Activated effector memory CD4-positive, alpha-beta T cell treated with anti-CD3 and anti-CD28 coated beads, Interleukin-2, amount 50 U/mL, for 16 hours (primary cell): ENCODE results near the gene ANKRD13C.
A peak's percentile ranks its signal among the peaks of the same experiment; 100 is the strongest.
"Not testable (repeated sequence)": the region's sequence is repeated elsewhere in the genome, so short reads cannot be mapped to it uniquely, and the experiment has no call there.

Experiments used
- DNase-seq: peaks from one replicate; pipeline ENCODE4 v3.0.0-alpha.2; 2020

ANKRD13C gene, protein sequence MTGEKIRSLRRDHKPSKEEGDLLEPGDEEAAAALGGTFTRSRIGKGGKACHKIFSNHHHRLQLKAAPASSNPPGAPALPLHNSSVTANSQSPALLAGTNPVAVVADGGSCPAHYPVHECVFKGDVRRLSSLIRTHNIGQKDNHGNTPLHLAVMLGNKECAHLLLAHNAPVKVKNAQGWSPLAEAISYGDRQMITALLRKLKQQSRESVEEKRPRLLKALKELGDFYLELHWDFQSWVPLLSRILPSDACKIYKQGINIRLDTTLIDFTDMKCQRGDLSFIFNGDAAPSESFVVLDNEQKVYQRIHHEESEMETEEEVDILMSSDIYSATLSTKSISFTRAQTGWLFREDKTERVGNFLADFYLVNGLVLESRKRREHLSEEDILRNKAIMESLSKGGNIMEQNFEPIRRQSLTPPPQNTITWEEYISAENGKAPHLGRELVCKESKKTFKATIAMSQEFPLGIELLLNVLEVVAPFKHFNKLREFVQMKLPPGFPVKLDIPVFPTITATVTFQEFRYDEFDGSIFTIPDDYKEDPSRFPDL

DNA sequence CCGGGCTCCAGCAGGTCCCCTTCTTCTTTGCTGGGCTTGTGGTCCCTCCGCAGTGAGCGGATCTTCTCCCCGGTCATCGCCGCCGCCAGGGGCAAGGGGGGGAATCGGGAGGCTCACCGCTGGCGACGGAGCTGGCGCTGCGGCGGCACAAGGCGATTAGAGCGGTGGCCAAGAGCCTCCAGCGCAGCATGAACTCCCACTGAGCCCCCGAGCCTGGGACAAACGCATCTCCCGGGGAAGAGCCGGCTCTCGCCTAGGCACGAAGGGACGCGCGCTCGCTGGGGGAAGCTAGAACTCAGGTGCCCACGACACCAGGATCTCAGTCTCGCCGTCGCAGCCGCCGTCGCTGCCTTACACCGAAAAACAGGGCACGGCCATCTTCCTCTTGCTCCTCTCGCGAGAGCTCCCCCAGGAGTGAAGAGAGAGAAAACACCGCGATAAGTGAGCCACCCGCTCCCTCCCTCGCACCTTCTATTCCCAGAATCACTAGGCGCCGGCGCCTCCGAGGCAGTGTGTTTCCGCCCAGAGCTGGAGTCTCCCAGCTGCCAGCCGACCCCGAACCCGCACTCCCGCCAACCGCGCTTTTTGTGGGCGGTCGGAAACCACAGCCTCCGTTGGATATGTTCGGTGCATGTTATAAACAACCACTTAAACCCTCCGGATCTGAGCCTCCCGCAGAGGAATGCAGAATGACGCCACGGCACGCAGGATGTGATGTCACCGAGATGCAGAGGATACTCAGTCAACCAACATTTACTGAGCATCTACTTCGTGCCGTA, at the start of gene ANKRD13C:
Gene ANKRD13C (minus strand): TSS at position 391 of the 779 bp plus-strand sequence. CDS start 314 bp downstream, at position 77.
- peak; percentile 95 for DNase-seq

DNA sequence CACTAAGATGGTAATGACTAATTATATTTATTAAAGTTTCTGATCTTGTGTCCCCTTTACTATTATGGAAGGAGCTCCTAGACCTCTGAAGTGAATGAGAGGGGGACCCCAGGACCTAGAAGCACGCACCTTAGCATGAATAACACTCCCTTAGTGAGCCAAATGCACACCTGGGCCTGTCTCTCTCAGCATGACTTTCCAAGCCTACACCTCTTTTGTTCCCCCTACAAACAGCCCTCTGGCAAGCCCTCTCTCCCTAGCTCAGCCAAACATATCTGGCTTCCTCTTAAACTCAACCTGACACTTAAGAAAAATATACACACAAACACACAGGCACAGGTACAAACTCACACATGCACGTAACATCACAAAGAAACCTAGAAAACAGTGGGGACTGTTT, 49.2 kb upstream of the ANKRD13C start:
- DNase-seq = no peak

- DNase-seq = no peak
These were observed 47.5 kb upstream of the ANKRD13C start for GRCh38 chr1:70401974-70402373.

DNA sequence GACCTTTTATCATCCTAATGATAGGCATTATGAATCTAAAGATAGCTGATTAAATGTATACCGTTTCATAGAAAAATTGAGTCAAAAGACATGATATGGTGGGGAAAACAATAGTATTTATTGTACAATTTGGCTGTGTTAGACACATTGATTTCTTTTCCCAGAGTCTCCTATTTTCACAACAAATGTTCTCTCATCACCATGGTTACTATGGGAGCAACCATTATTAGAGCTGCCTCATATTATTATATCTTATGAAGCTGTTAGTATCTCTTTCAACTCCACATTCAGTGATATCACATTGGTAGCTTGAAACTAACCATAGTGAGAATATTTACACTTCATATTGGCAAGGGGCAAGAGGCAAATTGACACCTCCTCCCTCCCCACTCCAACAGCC, 45.8 kb upstream of the ANKRD13C start:
- no peak for DNase-seq

GRCh38 chr1:70397013-70397412, 42.5 kb upstream of the ANKRD13C start:
- DNase-seq = no peak

DNA sequence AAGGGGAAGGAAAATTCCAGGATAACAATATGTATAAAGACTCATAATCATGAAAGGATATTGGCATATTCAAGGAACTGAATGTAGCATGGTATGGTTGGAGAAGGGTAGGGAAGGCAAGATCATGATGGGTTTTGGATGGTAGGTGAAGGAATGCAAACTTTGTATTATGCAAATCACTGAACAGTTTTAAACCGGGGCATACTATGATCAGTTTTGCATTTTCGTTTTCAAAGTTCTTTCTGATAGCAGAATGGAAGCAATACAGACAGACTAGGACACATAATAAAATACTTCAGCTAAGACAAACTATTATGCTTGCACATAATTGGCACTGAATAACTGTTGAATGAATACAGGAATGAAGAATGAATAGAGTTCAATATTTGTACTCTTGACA, 42.1 kb upstream of the ANKRD13C start:
- DNase-seq = no peak

DNA sequence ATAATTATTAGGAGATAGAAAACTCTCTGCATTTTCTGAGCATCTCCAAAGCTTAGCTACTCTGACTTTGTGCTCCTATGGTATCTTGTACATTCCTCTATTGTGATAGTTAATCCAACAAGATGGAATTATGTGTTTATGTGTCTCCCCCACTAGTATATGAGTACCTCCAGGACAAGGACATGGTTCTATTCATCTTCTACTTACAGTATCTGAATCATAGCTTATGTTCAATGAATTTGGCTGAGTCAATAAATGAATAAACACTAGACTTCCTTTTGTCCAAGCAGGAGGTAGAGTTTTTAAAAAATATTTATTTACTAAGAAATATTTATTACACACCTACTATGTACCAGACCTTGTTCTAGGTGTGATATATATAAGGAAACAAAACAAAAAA, 38.1 kb upstream of the ANKRD13C start:
- DNase-seq = no peak

DNA sequence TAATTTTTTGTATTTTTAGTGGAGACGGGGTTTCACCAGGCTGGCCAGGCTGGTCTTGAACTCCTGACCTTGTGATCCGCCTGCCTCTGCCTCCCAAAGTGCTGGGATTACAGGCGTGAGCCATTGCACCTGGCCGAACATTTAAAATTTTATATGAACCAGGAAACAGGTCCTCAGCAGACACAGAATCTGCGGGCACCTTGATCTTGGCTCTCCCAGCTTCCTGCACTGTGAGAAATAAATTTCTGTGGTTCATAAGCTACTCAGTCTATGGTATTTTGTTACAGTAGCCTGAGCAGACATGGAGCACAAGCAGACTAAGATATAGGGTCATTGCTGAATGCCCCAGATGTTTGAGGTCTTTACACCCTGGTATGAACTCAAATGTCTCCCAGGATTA, 33.0 kb upstream of the ANKRD13C start:
- DNase-seq = no peak

DNA sequence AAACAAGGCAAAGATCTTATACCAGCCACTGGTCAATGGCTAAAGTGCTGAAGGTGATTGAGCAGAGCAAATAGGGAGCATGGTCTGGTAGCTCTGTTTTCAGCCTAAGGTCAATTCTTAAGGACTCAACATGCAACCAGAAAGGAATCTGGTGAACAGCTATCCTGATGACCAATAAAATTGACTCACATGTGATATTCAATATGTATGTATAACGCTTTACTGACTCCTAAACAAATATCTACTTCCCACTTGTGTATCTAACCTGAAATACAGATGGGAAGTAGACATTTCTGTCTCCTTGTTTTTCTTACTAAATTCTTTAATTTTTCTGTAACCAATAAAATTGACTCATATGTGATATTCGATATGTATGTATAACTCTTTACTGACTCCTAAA, 31.6 kb upstream of the ANKRD13C start:
- no peak for DNase-seq

DNA sequence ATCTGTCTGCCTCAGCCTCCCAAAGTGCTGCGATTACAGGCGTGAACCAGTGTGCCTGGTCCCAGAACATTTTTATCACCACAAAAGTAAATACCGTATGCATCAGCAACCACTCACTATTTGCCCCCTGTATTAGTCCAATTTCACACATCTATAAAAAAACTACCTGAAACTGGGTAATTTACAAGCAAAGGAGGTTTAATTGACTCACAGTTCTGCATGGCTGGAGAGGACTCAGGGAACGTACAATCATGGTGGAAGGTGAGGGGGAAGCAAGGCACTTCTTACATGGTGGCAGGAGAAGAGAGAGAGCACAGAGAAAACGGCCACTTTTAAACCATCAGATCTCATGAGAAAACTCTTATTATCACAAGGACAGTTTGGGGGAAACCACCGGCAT, 31.0 kb upstream of the ANKRD13C start:
- no peak for DNase-seq

GRCh38 chr1:70384542-70384941, 30.0 kb upstream of the ANKRD13C start:
- DNase-seq = no peak

- DNase-seq = no peak
These were observed 29.0 kb upstream of the ANKRD13C start for GRCh38 chr1:70383483-70383882.

DNA sequence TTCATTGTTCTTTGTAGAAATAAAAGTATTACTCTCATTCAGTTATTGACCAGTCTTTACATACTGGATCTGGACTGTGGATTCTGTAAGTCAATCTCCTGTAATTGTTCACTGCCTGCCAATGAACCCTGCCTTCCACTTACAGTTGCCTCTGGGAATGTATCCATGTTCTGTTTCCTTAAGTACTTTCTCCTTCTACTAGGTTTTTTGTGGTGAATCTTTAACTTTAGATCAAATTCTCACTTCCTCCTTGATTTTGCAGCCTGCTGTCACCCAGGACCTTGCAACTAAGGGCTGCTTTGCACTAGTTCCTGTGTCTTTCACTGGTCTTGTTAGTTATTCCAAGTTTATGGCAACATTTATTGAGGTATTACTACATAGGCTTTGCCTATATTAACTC, 28.2 kb upstream of the ANKRD13C start:
- no peak for DNase-seq

GRCh38 chr1:70376196-70376595, 21.7 kb upstream of the ANKRD13C start:
- no peak for DNase-seq

DNA sequence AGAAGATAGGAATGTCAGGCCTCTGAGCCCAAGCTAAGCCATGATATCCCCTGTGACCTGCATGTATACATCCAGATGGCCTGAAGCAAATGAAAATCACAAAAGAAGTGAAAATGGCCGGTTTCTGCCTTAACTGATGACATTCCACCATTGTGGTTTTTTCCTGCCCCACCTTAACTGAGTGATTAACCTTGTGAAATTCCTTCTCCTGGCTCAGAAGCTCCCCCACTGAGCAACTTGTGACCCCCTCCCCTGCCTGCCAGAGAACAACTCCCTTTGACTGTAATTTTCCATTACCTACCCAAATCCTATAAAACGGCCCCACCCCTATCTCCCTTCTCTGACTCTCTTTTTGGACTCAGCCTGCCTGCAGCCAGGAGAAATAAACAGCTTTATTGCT, 19.1 kb upstream of the ANKRD13C start:
- not testable (repeated sequence) for DNase-seq

GRCh38 chr1:70372426-70372825, 17.9 kb upstream of the ANKRD13C start:
- no peak for DNase-seq

- not testable (repeated sequence) for DNase-seq
These were observed 17.1 kb upstream of the ANKRD13C start for GRCh38 chr1:70371586-70371985.

DNA sequence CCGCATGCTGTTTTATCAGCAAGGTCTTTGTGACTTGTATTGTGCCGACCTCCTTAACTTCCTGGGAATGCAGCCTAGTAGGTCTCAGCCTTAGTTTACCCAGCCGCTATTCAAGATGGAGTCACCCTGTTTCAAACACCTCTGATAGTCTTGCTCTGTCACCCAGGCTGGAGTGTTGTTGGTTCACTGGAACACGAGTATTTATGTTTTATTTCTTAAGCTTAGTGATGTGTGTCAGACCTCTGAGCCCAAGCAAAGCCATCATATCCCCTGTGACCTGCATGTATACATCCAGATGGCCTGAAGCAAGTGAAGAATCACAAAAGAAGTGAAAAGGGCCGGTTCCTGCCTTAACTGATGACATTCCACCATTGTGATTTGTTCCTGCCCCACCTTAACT, 12.9 kb upstream of the ANKRD13C start:
- DNase-seq = not testable (repeated sequence)

DNA sequence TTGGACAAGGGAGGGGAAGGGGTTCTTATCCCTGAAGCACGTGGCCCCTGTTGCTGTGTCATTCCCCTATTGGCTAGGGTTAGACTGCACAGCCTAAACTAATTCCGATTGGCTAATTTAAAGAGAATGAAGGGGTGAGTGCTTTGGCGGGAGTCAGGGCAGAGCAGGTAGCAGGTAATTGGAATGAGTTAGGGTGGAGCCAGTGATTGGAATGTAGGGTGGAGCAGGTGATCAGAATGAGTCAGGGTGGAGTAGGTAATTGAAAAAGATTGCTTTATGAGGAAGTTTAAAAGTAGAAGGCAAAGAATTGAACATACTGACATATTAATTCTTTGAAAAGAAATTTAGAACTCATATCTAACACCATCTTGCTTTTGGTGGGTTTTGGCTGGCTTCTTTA, 12.5 kb upstream of the ANKRD13C start:
- DNase-seq = not testable (repeated sequence)

DNA sequence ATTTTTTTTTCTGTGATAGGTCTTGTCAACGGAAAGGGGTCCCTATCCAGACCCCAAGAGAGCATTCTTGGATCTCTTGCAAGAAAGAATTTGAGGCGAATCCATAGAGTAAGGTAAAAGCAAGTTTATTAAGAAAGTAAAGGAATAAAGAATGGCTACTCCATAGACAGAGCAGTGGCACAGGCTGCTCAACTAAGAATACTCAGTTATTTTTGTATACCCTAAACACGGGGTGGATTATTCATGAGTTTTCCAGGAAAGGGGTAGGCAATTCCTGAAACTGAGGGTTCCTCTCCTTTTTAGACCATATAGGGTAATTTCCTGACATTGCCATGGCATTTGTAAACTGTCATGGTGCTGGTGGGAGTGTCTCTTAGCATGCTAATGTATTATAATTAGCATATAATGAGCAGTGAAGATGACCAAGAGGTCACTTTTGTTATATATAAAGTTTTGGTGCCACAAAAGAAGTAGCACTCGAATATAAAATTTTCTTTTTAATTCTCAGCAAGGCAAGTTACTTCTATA, 12.0 kb upstream of the ANKRD13C start:
- DNase-seq = not testable (repeated sequence)

DNA sequence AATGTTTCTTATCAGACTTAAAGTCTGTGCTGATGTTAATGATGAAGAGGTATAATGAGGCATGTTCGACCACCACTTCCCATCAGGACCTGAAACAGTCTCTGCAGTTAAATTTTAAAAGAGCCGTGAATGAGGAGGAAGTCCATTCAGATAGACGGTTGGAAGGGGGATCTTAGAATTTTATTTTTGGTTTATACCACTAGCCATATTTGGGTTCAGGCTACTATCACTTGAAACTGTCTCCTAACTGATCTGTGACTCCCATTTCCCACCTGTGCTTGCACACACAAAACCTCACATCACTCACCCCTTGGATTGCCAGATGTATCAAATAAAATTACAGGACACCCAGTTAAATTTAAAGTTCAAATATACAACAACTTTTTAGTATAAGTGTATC, 9.9 kb upstream of the ANKRD13C start:
- no peak for DNase-seq

GRCh38 chr1:70361727-70362398, 7.3 kb upstream of the ANKRD13C start:
- DNase-seq = no peak

DNA sequence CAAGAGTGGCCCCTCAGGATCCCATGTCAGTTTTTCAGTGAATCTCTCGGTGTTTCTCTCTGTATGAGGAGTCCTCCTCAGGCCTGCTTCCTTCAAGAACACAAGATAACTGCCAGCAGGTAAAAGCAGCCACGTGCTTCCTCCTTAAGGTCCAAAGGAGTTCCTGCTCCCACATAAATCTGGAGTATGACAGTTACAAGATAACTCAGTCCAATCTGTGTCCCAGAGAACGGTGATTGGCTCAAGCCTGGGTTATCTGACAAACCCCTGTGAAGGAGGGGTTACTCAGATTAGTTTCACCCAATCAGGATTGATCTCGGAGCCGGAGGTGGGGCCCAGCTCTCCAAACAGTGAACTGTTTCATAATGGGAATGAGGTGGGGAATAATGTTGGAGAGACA, 5.8 kb upstream of the ANKRD13C start:
- DNase-seq = no peak
